Measurements from ENCODE around the gene DGKB.

GRCh38 chr7:14837216-14837615, 65.3 kb downstream of the DGKB start:
- TF ChIP-seq, protein P1, sequence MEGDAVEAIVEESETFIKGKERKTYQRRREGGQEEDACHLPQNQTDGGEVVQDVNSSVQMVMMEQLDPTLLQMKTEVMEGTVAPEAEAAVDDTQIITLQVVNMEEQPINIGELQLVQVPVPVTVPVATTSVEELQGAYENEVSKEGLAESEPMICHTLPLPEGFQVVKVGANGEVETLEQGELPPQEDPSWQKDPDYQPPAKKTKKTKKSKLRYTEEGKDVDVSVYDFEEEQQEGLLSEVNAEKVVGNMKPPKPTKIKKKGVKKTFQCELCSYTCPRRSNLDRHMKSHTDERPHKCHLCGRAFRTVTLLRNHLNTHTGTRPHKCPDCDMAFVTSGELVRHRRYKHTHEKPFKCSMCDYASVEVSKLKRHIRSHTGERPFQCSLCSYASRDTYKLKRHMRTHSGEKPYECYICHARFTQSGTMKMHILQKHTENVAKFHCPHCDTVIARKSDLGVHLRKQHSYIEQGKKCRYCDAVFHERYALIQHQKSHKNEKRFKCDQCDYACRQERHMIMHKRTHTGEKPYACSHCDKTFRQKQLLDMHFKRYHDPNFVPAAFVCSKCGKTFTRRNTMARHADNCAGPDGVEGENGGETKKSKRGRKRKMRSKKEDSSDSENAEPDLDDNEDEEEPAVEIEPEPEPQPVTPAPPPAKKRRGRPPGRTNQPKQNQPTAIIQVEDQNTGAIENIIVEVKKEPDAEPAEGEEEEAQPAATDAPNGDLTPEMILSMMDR (IDR thresholded peaks at IDR 0.05) = no peak
- no peak for TF ChIP-seq SMC3 (IDR thresholded peaks at IDR 0.05)
- TF ChIP-seq EP300 (IDR thresholded peaks at IDR 0.05) = no peak
- TF ChIP-seq, protein P2, sequence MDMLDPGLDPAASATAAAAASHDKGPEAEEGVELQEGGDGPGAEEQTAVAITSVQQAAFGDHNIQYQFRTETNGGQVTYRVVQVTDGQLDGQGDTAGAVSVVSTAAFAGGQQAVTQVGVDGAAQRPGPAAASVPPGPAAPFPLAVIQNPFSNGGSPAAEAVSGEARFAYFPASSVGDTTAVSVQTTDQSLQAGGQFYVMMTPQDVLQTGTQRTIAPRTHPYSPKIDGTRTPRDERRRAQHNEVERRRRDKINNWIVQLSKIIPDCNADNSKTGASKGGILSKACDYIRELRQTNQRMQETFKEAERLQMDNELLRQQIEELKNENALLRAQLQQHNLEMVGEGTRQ (IDR thresholded peaks at IDR 0.05) = no peak

Measured in A549 (cell line).